ENCODE results near the gene SKAP2. TPM values are rescaled to one million over a fixed set of nuclear protein-coding genes. Genes with fewer than 3 reads are reported as not detected.

SKAP2 gene
- polyA plus RNA-seq, 3 donors: 25.0 to 27.4 (median 26.4) TPM

DNA sequence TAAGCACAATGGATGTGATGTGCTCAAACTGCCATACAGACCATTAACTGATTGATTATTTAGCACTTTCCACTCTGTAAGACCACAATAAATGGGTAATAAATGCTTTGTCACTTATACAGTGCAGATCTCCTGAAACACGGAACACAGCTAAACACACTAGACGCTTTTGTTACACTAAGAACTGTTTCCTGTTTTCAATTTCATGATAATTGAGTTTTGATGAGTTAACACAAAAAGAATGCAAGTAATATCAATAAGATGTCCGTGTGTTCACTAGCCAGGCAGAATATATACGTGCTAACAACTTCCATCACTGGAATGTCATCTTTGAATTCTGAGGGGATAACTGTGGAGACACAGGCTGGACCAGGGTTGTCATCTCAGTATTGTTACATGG lies 178.8 kb downstream of the SKAP2 start:
- DNase-seq (ENCODE audit: extremely low read depth in 1 of 11, low read depth in 9 of 11, low spot score in 4 of 11): no peak

GRCh38 chr7:26684447-26684846 lies 179.9 kb downstream of the SKAP2 start:
- no peak for DNase-seq (ENCODE audit: extremely low read depth in 1 of 11, low read depth in 9 of 11, low spot score in 4 of 11)

DNA sequence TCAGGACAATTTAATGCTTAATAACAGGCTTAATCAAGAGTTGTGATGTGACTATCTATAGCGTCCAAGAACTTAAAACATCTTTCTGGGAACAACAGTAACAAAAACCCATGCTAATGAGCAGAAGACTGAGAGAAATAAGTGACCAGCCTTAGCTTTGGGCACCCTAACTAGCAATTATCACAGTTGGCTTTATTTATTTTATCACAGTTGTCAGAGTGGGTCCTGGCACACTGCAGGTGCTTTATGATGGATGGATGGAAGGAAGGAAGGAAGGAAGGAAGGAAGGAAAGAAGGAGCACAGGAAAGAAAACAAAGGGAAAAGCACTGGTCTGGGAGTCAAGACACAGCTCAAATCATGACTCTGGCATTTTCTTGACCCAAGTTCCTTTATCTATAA lies 181.1 kb downstream of the SKAP2 start:
- no peak for DNase-seq (ENCODE audit: extremely low read depth in 1 of 11, low read depth in 9 of 11, low spot score in 4 of 11)

GRCh38 chr7:26681819-26682418 lies 182.5 kb downstream of the SKAP2 start:
- DNase-seq (ENCODE audit: extremely low read depth in 1 of 11, low read depth in 9 of 11, low spot score in 4 of 11): peak in 2 of 11 donors; percentile 35 to 49

DNA sequence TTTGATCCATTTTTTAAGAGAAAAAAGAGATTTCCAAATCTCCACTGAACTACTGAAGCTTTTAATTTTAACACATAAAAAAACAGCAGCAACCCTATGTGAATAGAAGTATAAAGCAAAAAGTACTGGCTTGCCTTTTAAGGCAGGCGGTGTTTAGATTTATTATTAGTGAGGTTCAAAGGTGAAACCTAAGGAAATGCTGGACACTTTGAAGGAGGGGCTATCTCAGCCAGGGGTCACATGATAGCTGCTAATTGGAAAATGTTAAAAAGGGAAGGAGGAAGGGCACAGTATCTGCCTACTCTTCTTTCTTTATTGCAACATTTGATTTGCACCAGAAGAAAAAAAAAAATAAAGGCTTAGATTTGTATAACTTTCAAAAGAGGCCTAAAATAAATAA lies 183.8 kb downstream of the SKAP2 start:
- peak in 1 of 11 donors; percentile 45 for DNase-seq (ENCODE audit: extremely low read depth in 1 of 11, low read depth in 9 of 11, low spot score in 4 of 11)

DNA sequence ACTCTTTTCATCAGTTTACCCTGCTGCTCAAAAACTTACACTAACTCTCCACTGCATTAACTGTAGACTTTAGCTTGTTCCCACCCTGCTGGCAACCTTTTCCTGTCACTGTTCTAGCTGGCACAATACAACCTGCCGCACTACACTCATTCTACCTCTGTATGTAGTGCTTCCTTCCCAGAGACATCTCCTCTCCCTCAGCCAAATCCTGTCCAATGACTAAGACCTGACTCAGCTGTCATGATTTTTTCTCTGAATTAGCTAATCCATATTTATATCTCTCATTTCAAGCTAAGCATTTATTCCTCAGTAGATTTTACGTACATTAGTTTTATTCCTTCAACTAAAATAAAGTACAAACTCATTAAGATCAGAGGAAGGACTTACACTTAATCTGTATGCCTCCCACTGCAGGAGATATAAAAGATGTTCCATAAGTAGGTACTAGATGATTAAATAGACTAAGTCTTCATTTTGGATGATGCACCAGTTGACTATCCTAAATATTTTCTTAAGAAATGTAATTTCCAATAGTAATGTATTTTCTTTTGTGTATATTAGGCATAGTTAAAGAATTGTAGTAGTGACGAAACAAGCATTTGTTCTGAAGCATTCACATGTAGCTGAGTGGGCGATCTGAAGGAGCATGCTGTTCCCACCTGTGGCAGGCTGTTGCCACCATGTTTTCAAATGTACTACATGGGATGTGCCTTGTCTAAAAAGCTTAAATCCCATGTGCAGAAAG lies 189.1 kb downstream of the SKAP2 start:
- no peak for DNase-seq (ENCODE audit: extremely low read depth in 1 of 11, low read depth in 9 of 11, low spot score in 4 of 11)

- DNase-seq (ENCODE audit: extremely low read depth in 1 of 11, low read depth in 9 of 11, low spot score in 4 of 11): no peak
These were observed 190.5 kb downstream of the SKAP2 start for GRCh38 chr7:26673858-26674257.

- DNase-seq (ENCODE audit: extremely low read depth in 1 of 11, low read depth in 9 of 11, low spot score in 4 of 11): no peak
These were observed 191.1 kb downstream of the SKAP2 start for GRCh38 chr7:26673271-26673670.

- DNase-seq (ENCODE audit: extremely low read depth in 1 of 11, low read depth in 9 of 11, low spot score in 4 of 11): no peak
These were observed 193.5 kb downstream of the SKAP2 start for GRCh38 chr7:26670841-26671240.

- DNase-seq (ENCODE audit: extremely low read depth in 1 of 11, low read depth in 9 of 11, low spot score in 4 of 11): no peak
These were observed 194.1 kb downstream of the SKAP2 start for GRCh38 chr7:26670290-26670689.

DNA sequence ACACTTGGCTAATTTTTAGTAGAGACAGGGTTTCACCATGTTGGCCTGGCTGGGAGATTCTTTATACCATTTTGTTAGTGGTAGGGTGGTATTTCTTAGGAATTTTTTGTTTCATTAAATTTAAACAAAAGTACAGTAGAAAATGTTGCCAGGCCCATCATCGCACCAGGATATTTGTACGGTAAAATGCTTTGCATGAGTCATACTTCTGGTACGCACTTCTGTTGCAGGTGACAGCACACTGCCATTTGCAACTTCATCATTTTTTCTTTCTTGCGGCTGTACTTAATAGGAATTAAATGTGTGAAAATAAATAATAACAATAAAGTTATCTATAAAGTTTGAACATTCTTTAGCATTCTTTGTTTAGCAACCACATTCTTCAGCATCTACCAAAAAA lies 195.6 kb downstream of the SKAP2 start:
- DNase-seq (ENCODE audit: extremely low read depth in 1 of 11, low read depth in 9 of 11, low spot score in 4 of 11): no peak

- peak; percentile 82 to 97 (median 94) for DNase-seq (ENCODE audit: extremely low read depth in 1 of 11, low read depth in 9 of 11, low spot score in 4 of 11)
These were observed 196.8 kb downstream of the SKAP2 start for GRCh38 chr7:26667514-26668133.

DNA sequence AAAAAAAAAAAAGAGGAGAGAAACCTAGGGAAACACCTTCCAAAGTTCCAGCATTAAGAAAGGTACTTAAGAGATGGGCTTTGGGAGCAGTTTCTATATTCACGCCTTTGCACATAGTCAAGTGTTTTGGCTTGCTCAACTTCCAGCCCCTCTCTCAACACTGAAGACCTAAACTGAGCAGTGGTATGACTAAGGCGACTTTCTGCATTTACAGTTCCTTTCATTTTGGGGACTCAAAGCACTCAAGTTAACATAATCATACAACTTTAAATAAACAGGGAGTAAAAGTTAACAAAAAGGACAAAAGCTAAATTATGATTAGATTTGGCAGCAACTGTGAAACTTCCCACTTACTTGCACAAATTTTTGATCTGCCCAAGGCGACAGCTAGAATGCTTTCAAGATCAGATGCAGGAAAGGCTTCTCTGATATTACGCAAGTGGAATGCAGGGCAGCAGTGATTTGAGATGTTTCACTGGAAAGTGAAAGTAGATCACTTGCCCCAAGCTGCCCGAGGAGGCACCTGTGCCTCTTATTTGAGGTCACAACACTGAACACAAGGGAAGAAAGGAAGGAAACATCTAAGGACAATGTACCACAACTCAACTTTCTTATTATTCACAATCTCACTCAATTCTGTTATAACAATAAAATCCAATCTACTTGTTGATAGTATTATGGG lies 199.5 kb downstream of the SKAP2 start:
- DNase-seq (ENCODE audit: extremely low read depth in 1 of 11, low read depth in 9 of 11, low spot score in 4 of 11): no peak

GRCh38 chr7:26664274-26664673 lies 200.1 kb downstream of the SKAP2 start:
- no peak for DNase-seq (ENCODE audit: extremely low read depth in 1 of 11, low read depth in 9 of 11, low spot score in 4 of 11)

GRCh38 chr7:26663874-26664273 lies 200.5 kb downstream of the SKAP2 start:
- no peak for DNase-seq (ENCODE audit: extremely low read depth in 1 of 11, low read depth in 9 of 11, low spot score in 4 of 11)

GRCh38 chr7:26662646-26663045 lies 201.7 kb downstream of the SKAP2 start:
- no peak for DNase-seq (ENCODE audit: extremely low read depth in 1 of 11, low read depth in 9 of 11, low spot score in 4 of 11)

GRCh38 chr7:26659121-26659520 lies 205.3 kb downstream of the SKAP2 start:
- no peak for DNase-seq (ENCODE audit: extremely low read depth in 1 of 11, low read depth in 9 of 11, low spot score in 4 of 11)

GRCh38 chr7:26658389-26659084 lies 205.9 kb downstream of the SKAP2 start:
- DNase-seq (ENCODE audit: extremely low read depth in 1 of 11, low read depth in 9 of 11, low spot score in 4 of 11): no peak

GRCh38 chr7:26657686-26658388 lies 206.6 kb downstream of the SKAP2 start:
- DNase-seq (ENCODE audit: extremely low read depth in 1 of 11, low read depth in 9 of 11, low spot score in 4 of 11): no peak
